Cardiac atrium fibroblast (primary cell): Measurements from ENCODE around the gene SYCE1. TPM values are rescaled to one million over a fixed set of nuclear protein-coding genes. Genes with fewer than 3 reads are reported as not detected.

ENCODE experiments used
- total RNA-seq: library from RNA; depleted of rRNA; stranded (reverse); fragments of >200 nt; gene quantifications from 2 replicates; pipeline ENCODE4 v1.2.3, GENCODE V29; 2015

The SYCE1 gene, protein sequence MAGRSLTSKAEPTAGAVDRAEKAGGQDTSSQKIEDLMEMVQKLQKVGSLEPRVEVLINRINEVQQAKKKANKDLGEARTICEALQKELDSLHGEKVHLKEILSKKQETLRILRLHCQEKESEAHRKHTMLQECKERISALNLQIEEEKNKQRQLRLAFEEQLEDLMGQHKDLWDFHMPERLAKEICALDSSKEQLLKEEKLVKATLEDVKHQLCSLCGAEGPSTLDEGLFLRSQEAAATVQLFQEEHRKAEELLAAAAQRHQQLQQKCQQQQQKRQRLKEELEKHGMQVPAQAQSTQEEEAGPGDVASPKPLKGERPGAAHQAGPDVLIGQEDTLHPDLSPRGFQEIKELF
- not detected in 2 replicates for total RNA-seq

DNA sequence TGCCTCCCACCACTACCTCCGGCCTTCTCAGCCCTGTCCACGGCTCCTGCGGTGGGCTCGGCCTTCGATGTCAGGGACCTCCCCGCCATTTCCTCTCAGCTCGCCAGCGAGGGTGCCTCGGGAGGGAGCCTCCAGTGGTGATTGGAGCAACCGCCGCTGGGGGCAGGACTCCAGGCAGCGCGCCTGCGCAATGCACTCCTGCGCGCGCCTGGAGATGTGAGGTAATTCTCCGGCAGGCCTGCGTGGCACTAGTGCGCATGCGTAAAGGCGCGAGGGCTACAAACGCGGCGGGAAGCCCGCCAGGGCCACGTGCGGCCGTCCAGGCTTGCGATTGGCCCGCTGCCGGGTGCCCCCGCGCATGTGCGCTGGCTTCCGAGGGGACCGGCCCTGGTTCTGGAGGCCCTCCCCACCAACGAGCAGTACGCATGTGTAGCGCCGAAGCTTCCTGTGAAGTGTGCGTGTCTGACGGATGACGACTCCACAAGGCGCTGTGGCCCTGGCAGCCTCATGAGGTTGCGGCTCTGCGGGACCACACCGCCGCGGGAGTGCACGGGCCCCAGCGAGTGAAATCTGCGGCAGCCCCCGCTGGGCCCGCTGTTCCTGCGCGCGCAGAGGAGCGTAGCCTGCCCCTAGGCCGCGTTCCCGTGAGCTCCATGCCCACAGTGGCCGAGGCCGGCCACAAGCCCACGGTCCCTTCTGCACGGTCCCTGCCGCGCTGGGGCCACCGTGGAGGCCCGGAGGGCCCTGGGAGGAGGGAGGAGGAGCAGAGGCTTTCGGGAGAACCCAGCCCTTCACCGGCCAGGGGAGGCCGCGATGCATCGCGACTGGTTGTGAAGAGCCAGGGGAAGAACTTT lies at the start of gene SYCE1:
Gene SYCE1 (minus strand): TSS at position 143 of the 854 bp plus-strand sequence. CDS start 54 bp downstream, at position 89.

DNA sequence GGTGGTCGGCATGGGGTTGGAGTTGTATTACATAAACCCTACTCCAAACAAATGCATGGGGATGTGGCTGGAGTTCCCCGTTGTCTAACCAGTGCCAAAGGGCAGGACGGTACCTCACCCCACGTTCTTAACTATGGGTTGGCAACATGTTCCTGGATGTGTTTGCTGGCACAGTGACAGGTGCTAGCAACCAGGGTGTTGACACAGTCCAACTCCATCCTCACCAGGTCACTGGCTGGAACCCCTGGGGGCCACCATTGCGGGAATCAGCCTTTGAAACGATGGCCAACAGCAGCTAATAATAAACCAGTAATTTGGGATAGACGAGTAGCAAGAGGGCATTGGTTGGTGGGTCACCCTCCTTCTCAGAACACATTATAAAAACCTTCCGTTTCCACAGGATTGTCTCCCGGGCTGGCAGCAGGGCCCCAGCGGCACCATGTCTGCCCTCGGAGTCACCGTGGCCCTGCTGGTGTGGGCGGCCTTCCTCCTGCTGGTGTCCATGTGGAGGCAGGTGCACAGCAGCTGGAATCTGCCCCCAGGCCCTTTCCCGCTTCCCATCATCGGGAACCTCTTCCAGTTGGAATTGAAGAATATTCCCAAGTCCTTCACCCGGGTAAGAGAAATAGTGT lies 38.3 kb downstream of the SYCE1 start, which contains the start of gene CYP2E1:
Gene CYP2E1 (plus strand): TSS at position 407 of the 632 bp plus-strand sequence. CDS start 33 bp downstream, at position 440.

Other genes starting within 250 kb of the SYCE1 start
- gene CALY, start 228.7 kb downstream of the SYCE1 start, total RNA-seq, result not detected in 2 replicates
- gene PRAP1, start 218.2 kb downstream of the SYCE1 start, total RNA-seq, result not detected in 2 replicates
- 25.5 and 32.4 TPM in 2 replicates for gene FUOM, start 207.6 kb downstream of the SYCE1 start, total RNA-seq
- 103 and 134 TPM in 2 replicates for gene ECHS1, start 192.2 kb downstream of the SYCE1 start, total RNA-seq
- 5.6 and 7.6 TPM in 2 replicates for gene PAOX, start 186.3 kb downstream of the SYCE1 start, total RNA-seq
- gene MTG1, start 171.4 kb downstream of the SYCE1 start, total RNA-seq, result 24.3 and 25.6 TPM in 2 replicates
- gene SPRN, start 141.0 kb downstream of the SYCE1 start, total RNA-seq, result 1.3 and 2.9 TPM in 2 replicates
- 0.54 TPM in 1 of 2 replicates, not detected in the other for gene SCART1, start 111.6 kb downstream of the SYCE1 start, total RNA-seq
- gene CYP2E1, start 38.2 kb downstream of the SYCE1 start, total RNA-seq, result not detected in 2 replicates
- not detected in 2 replicates for gene FRG2B, start 61.2 kb upstream of the SYCE1 start, total RNA-seq